ENCODE data around the gene NOC2L.

The NOC2L gene

DNA sequence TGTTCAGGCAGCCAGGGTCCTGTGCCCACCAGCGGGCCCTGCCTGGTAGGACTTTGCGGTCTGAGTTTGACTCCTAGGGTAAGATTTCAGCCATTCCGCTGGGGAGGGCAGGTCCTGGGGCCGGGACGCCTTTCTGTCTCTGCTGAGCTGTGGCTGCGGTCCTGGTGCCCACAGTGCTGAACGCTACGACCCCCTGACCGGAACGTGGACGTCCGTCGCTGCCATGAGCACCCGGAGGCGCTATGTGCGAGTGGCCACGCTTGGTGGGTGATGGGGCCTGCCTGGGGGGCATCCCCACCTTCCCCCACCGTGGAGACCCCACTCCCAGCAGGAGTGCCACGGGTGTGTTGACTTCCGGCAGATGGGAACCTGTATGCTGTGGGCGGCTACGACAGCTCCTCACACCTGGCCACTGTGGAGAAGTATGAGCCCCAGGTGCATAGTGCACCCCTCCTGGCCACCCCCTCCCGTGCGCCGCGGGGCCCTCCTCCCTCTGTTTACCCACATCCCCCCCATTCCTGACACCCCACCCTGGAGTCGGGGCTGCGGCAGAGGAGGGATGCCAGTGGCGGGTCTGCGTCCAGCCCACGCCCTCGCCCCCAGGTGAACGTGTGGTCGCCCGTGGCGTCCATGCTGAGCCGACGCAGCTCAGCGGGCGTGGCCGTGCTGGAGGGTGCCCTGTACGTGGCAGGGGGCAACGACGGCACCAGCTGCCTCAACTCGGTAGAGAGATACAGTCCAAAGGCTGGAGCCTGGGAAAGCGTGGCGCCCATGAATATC is 4.9 kb upstream of the NOC2L start:
- TF ChIP-seq, protein P1, sequence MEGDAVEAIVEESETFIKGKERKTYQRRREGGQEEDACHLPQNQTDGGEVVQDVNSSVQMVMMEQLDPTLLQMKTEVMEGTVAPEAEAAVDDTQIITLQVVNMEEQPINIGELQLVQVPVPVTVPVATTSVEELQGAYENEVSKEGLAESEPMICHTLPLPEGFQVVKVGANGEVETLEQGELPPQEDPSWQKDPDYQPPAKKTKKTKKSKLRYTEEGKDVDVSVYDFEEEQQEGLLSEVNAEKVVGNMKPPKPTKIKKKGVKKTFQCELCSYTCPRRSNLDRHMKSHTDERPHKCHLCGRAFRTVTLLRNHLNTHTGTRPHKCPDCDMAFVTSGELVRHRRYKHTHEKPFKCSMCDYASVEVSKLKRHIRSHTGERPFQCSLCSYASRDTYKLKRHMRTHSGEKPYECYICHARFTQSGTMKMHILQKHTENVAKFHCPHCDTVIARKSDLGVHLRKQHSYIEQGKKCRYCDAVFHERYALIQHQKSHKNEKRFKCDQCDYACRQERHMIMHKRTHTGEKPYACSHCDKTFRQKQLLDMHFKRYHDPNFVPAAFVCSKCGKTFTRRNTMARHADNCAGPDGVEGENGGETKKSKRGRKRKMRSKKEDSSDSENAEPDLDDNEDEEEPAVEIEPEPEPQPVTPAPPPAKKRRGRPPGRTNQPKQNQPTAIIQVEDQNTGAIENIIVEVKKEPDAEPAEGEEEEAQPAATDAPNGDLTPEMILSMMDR (conservative IDR thresholded peaks at IDR 0.05; ENCODE audit: low read depth, low read length), result no peak
- no peak for DNase-seq (ENCODE audit: low read depth)
- no peak overlapping the region for H3K4me3 ChIP-seq (ENCODE audit: low read depth, low read length)

DNA sequence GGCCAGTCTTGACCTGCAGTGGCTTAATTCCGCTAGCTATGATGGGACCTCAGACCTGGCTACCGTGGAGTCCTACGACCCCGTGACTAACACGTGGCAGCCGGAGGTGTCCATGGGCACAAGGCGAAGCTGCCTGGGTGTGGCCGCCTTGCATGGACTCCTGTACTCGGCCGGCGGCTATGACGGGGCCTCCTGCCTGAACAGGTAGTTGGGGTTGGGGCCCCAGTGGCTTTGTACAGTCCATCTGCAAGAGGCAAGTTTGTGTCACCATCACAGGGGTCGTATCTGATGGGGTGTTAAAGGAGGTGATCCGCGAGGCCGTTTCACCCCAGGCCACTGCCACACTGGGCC is 4.2 kb upstream of the NOC2L start:
- no peak for DNase-seq (ENCODE audit: low read depth)
- H3K4me3 ChIP-seq (ENCODE audit: low read depth, low read length), result no peak overlapping the region
- TF ChIP-seq, protein P1 (conservative IDR thresholded peaks at IDR 0.05; ENCODE audit: low read depth, low read length), result no peak

DNA sequence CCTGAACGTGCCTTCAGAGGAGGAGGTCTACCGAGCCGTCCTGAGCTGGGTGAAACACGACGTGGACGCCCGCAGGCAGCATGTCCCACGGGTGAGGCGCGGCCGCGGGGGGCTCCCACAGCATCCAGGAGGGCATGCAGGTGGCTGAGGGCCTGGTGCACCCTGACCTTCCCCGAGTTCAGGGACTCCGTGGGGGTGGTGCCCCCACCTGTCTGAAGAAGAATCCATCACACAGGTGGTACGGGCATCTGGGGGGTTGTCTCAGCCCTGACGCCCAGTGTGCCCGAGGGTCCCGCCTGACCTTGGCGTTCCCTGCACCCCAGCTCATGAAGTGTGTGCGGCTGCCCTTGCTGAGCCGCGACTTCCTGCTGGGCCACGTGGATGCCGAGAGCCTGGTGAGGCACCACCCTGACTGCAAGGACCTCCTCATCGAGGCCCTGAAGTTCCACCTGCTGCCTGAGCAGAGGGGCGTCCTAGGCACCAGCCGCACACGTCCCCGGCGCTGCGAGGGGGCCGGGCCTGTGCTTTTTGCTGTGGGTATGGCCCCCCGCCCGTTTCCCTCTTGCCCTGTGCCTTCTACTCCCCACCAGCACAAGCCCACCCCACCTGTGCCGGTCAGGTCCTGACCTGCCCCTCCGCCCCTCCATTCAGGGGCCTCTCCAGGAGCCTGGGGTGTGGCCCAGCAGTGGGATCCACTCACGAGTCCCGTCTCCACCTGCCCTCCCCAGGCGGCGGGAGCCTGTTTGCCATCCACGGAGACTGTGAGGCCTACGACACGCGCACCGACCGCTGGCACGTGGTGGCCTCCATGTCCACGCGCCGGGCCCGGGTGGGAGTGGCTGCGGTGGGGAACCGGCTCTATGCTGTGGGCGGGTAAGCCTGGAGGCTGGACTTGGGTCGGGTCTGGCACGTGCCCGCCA is 3.6 kb upstream of the NOC2L start:
- DNase-seq (ENCODE audit: low read depth), result no peak
- H3K4me3 ChIP-seq (ENCODE audit: low read depth, low read length), result no peak overlapping the region
- TF ChIP-seq, protein P1 (conservative IDR thresholded peaks at IDR 0.05; ENCODE audit: low read depth, low read length), result no peak

DNA sequence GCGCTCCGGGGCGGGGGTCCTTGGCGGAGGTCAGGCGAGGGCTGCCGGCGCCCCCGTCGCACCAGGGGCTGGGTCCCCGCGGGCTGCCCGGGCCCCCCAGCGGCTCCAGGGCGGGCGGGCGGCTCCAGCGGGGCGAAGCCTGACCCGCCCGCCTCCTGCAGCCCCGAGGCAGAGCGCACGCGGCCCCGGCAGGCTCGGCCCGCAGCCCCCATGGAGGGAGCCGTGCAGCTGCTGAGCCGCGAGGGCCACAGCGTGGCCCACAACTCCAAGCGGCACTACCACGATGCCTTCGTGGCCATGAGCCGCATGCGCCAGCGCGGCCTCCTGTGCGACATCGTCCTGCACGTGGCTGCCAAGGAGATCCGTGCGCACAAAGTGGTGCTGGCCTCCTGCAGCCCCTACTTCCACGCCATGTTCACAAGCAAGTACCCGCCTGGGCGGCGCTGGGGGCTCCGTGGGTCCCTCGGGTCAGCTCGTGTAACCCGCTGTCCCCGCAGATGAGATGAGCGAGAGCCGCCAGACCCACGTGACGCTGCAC is 2.1 kb upstream of the NOC2L start:
- no peak for DNase-seq (ENCODE audit: low read depth)
- TF ChIP-seq, protein P1 (conservative IDR thresholded peaks at IDR 0.05; ENCODE audit: low read depth, low read length), result no peak
- peak overlapping the region; percentile 66 for H3K4me3 ChIP-seq (ENCODE audit: low read depth, low read length)

DNA sequence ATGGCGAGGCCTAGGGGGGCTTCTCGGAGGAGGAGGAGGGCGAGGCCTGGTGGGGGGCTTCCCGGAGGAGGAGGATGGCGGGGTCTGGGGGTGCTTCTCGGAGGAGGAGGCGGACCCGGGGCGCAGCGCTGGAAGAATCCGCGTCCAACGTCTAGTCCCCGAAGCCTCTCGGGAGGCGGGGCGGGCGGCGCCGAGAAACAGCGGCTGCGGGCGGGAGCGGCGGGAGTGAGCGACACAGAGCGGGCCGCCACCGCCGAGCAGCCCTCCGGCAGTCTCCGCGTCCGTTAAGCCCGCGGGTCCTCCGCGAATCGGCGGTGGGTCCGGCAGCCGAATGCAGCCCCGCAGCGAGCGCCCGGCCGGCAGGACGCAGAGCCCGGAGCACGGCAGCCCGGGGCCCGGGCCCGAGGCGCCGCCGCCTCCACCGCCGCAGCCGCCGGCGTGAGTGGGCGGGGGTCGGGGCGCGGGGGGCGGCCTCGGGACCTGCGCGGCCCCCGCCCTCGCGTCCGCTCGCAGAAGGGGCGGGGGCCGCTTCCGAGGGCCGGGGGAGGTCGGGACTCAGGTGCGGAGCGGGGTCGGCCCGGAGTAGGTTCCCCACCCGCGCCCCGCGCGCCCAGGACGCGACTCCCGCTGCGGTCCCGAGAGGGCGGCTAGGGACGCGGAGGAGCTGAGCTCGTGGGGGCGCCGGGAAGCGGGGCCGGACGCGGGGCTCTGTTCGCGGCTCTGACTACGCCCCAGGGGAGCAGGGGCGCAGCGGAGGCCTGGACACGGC is 1.5 kb upstream of the NOC2L start, which contains the start of gene KLHL17:
Gene KLHL17, plus strand, starts transcription at position 222 of the 769 bp plus-strand sequence. Its CDS starts 110 bp downstream, at position 332.
- TF ChIP-seq, protein P1 (conservative IDR thresholded peaks at IDR 0.05; ENCODE audit: low read depth, low read length), result no peak
- DNase-seq (ENCODE audit: low read depth), result peak; percentile 72
- H3K4me3 ChIP-seq (ENCODE audit: low read depth, low read length), result peak within 1 kb of the TSS; percentile 66

DNA sequence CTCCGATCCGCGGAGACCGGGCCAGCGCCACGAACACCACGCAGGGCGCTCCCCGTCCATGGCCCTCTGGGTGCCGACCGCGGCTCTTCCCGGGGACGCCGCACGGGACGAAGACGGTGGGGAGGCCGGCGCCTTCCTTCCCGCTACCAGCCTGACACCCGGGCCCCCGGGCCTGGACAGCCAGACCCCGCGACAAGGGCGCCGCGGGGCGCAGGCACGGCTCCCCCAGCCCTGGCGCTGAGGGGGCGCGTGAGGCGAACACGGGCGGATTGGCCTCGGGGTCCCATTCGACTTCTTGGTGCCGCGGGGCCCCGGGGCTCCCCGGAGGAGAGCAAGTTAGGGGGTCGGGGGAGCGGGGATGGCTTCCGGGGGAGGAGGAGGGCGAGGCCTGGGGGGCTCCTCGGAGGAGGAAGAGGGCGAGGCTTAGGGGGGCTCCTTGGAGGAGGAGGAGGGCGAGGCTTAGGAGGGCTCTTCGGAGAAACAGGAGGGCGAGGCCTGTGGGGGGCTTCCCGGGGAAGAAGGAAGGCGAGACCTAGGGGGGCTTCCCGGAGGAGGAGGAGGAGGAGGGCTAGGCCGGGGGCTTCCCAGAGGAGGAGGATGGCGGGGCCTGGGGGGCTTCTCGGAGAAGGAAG is 791 bp upstream of the NOC2L start:
- peak overlapping the region; percentile 66 for H3K4me3 ChIP-seq (ENCODE audit: low read depth, low read length)
- TF ChIP-seq, protein P1 (conservative IDR thresholded peaks at IDR 0.05; ENCODE audit: low read depth, low read length), result no peak
- no peak for DNase-seq (ENCODE audit: low read depth)

Data from choroid plexus epithelial cell (primary cell).